SK-N-MC (cell line): ENCODE results near the gene MIA.

ENCODE experiments used
- EZH2 ChIP-seq: fragments of 200-600 bp; sonication (generic); IDR thresholded peaks from one replicate; pipeline ENCODE4 v1.6.1; 2017; ENCODE audit warnings: antibody characterized with exemption
- FOXP2 ChIP-seq: optimal IDR thresholded peaks from 2 replicates; pipeline ENCODE3; 2011; ENCODE audit warnings: mild to moderate bottlenecking, moderate library complexity; ENCODE audit not compliant: insufficient read depth; ENCODE audit errors: extremely low read length, control extremely low read depth
- POLR2AphosphoS5 ChIP-seq: IDR thresholded peaks from 2 replicates; pipeline ENCODE4 v1.6.1; 2012; ENCODE audit warnings: mild to moderate bottlenecking, low read depth, low read length, borderline replicate concordance

GRCh38 chr19:40755791-40756190 is 19.5 kb upstream of the MIA start:
- TF ChIP-seq EZH2 (no peak), POLR2AphosphoS5 (no peak), FOXP2 (no peak)
